ENCODE measurements around the gene UQCC2. TPM values are rescaled to one million over a fixed set of nuclear protein-coding genes. Genes with fewer than 3 reads are reported as not detected.

Gene UQCC2
- total RNA-seq, 1 donor from 2014 or later = 2.6 TPM

- Histone ChIP-seq H3K27me3 (no peaks in the 10 kb centered on the region), H3K9me3 (no peaks in the 10 kb centered on the region), H3K27ac (no peak overlapping the region), H3K4me3 (no peak overlapping the region), H3K36me3 (no peaks in the 10 kb centered on the region), H3K4me1 (no peaks in the 10 kb centered on the region)
- TF ChIP-seq, protein P1, sequence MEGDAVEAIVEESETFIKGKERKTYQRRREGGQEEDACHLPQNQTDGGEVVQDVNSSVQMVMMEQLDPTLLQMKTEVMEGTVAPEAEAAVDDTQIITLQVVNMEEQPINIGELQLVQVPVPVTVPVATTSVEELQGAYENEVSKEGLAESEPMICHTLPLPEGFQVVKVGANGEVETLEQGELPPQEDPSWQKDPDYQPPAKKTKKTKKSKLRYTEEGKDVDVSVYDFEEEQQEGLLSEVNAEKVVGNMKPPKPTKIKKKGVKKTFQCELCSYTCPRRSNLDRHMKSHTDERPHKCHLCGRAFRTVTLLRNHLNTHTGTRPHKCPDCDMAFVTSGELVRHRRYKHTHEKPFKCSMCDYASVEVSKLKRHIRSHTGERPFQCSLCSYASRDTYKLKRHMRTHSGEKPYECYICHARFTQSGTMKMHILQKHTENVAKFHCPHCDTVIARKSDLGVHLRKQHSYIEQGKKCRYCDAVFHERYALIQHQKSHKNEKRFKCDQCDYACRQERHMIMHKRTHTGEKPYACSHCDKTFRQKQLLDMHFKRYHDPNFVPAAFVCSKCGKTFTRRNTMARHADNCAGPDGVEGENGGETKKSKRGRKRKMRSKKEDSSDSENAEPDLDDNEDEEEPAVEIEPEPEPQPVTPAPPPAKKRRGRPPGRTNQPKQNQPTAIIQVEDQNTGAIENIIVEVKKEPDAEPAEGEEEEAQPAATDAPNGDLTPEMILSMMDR (IDR thresholded peaks at IDR 0.05) = no peak
- no peak for DNase-seq (ENCODE audit: low spot score in 2 of 2)
- intact Hi-C loops (cut with DNase I) = no loop called here
These were observed 42.6 kb downstream of the UQCC2 start for GRCh38 chr6:33668914-33669313.

- intact Hi-C loops (cut with DNase I) = no loop called here
- H3K4me3 ChIP-seq = no peak overlapping the region
- no peaks in the 10 kb centered on the region for H3K27me3 ChIP-seq
- TF ChIP-seq, protein P1 (IDR thresholded peaks at IDR 0.05) = no peak
- DNase-seq (ENCODE audit: low spot score in 2 of 2) = no peak
- no peaks in the 10 kb centered on the region for H3K4me1 ChIP-seq
- no peaks in the 10 kb centered on the region for H3K9me3 ChIP-seq
- no peak overlapping the region for H3K27ac ChIP-seq
- H3K36me3 ChIP-seq = no peaks in the 10 kb centered on the region
These were observed 43.2 kb downstream of the UQCC2 start for GRCh38 chr6:33668328-33668727.

DNA sequence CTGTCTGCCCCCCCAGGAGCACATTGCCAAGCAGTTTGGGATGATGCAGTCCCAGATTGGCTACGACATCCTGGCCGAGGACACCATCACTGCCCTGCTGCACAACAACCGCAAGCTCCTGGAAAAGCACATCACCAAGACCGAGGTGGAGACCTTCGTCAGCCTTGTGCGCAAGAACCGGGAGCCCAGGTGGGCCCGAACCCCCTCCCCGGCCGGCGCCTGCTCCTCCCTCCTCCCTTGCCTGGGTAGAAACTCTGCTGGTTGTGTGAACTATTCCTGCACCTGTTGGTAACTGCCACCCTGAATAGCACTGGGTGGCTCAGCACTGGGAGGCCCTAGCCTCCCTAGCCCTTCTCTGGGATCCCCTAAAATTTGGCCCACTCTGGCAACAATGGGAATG is 43.7 kb downstream of the UQCC2 start:
- H3K4me1 ChIP-seq = no peaks in the 10 kb centered on the region
- intact Hi-C loops (cut with DNase I) = no loop called here
- no peaks in the 10 kb centered on the region for H3K27me3 ChIP-seq
- TF ChIP-seq, protein P1 (IDR thresholded peaks at IDR 0.05) = no peak
- H3K36me3 ChIP-seq = no peaks in the 10 kb centered on the region
- no peak overlapping the region for H3K4me3 ChIP-seq
- H3K9me3 ChIP-seq = no peaks in the 10 kb centered on the region
- no peak for DNase-seq (ENCODE audit: low spot score in 2 of 2)
- H3K27ac ChIP-seq = no peak overlapping the region

DNA sequence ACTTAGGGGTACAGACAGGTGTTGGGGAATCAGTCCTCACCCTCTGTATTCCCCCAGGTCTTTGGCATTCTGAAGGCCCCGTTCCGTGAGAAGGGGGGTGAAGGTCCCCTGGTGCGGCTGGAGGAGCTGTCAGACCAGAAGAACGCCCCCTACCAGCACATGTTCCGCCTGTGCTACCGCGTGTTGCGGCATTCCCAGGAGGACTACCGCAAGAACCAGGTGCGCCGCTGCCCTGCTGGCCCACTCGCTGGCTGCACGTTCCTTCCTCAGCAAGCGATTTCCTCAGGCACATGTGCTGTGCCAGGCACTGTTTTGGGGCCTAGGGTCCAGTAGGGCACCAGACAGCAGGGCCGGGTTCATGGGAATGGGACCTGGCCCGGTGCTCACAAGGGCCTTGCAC is 44.4 kb downstream of the UQCC2 start:
- Histone ChIP-seq H3K4me3 (no peak overlapping the region), H3K27ac (no peak overlapping the region), H3K4me1 (no peaks in the 10 kb centered on the region), H3K9me3 (no peaks in the 10 kb centered on the region), H3K36me3 (no peaks in the 10 kb centered on the region), H3K27me3 (no peaks in the 10 kb centered on the region)
- intact Hi-C loops (cut with DNase I) = no loop called here
- TF ChIP-seq, protein P1 (IDR thresholded peaks at IDR 0.05) = no peak
- DNase-seq (ENCODE audit: low spot score in 2 of 2) = no peak

GRCh38 chr6:33665957-33666356 is 45.5 kb downstream of the UQCC2 start:
- H3K36me3 ChIP-seq = no peaks in the 10 kb centered on the region
- H3K27ac ChIP-seq = no peak overlapping the region
- no peak for DNase-seq (ENCODE audit: low spot score in 2 of 2)
- TF ChIP-seq, protein P1 (IDR thresholded peaks at IDR 0.05) = no peak
- H3K4me3 ChIP-seq = no peak overlapping the region
- H3K9me3 ChIP-seq = no peaks in the 10 kb centered on the region
- intact Hi-C loops (cut with DNase I) = no loop called here
- no peaks in the 10 kb centered on the region for H3K4me1 ChIP-seq
- no peaks in the 10 kb centered on the region for H3K27me3 ChIP-seq

GRCh38 chr6:33664506-33665057 is 46.9 kb downstream of the UQCC2 start:
- no peak for DNase-seq (ENCODE audit: low spot score in 2 of 2)
- no peak overlapping the region for H3K27ac ChIP-seq
- no peaks in the 10 kb centered on the region for H3K36me3 ChIP-seq
- H3K27me3 ChIP-seq = no peaks in the 10 kb centered on the region
- TF ChIP-seq, protein P1 (IDR thresholded peaks at IDR 0.05) = no peak
- intact Hi-C loops (cut with DNase I) = no loop called here
- H3K4me1 ChIP-seq = no peaks in the 10 kb centered on the region
- no peaks in the 10 kb centered on the region for H3K9me3 ChIP-seq
- H3K4me3 ChIP-seq = no peak overlapping the region

Data from ascending aorta (tissue), 2 donors.